ENCODE measurements around the gene TGFBR3.

TGFBR3 gene

DNA sequence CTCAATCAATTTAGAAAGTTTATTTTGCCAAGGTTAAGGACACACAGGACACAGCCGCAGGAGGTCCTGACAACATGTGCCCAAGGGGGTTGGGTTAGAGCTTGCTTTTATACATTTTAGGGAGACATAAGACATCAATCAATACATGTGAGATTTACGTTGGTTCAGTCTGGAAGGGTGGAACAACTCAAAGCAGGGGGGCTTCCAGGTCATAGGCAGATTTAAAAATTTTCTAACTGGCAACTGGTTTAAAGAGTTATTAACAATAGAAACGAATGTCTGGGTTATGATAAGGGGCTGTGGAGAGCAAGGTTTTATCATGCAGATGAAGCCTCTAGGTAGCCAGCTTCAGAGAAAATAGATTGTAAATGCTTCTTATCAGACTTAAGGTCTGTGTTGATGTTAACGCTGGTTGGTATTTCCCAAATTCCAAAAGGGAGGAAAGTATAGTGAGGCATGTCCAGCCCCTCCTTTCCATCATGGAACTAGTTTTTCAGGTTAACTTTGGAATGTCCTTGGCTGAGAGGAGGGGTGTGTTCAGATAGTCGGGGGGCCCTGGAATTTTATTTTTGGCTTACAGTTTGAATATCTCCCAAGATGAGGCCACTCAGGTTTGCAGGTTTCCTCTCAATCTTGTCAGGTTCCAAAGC is 31.0 kb upstream of the TGFBR3 start:
- H2AFZ ChIP-seq (ENCODE audit: low read depth, low read length, severe bottlenecking), result no peak overlapping the region
- no peaks in the 10 kb centered on the region for H3K79me2 ChIP-seq (ENCODE audit: insufficient read depth, low read length)
- no peaks in the 10 kb centered on the region for H3K9me3 ChIP-seq (ENCODE audit: insufficient read depth, low read length)
- no peaks in the 10 kb centered on the region for H3K36me3 ChIP-seq (ENCODE audit: low read length)
- H3K9me2 ChIP-seq (replicated peaks; ENCODE audit: insufficient read depth, low read length), result no peaks in the 10 kb centered on the region
- H3K27me3 ChIP-seq (ENCODE audit: low read length), result no peaks in the 10 kb centered on the region
- H3K27ac ChIP-seq (ENCODE audit: low read depth, low read length), result no peak overlapping the region
- H3K9ac ChIP-seq (ENCODE audit: low read length), result no peak overlapping the region
- H3K4me3 ChIP-seq (ENCODE audit: insufficient read depth, low read length, poor library complexity, severe bottlenecking), result no peak overlapping the region
- H3F3A ChIP-seq (ENCODE audit: insufficient read depth), result no peaks in the 10 kb centered on the region
- H3K4me2 ChIP-seq (ENCODE audit: low read depth, low read length, poor library complexity, severe bottlenecking), result no peak overlapping the region
- TF ChIP-seq, protein P1, sequence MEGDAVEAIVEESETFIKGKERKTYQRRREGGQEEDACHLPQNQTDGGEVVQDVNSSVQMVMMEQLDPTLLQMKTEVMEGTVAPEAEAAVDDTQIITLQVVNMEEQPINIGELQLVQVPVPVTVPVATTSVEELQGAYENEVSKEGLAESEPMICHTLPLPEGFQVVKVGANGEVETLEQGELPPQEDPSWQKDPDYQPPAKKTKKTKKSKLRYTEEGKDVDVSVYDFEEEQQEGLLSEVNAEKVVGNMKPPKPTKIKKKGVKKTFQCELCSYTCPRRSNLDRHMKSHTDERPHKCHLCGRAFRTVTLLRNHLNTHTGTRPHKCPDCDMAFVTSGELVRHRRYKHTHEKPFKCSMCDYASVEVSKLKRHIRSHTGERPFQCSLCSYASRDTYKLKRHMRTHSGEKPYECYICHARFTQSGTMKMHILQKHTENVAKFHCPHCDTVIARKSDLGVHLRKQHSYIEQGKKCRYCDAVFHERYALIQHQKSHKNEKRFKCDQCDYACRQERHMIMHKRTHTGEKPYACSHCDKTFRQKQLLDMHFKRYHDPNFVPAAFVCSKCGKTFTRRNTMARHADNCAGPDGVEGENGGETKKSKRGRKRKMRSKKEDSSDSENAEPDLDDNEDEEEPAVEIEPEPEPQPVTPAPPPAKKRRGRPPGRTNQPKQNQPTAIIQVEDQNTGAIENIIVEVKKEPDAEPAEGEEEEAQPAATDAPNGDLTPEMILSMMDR (IDR thresholded peaks at IDR 0.05; ENCODE audit: insufficient read depth, low read length, poor library complexity, severe bottlenecking), result no peak
- no peak for TF ChIP-seq EZH2phosphoT487 (conservative IDR thresholded peaks at IDR 0.05; ENCODE audit: low read length)
- H4K20me1 ChIP-seq (ENCODE audit: low read depth, low read length), result no peaks in the 10 kb centered on the region

DNA sequence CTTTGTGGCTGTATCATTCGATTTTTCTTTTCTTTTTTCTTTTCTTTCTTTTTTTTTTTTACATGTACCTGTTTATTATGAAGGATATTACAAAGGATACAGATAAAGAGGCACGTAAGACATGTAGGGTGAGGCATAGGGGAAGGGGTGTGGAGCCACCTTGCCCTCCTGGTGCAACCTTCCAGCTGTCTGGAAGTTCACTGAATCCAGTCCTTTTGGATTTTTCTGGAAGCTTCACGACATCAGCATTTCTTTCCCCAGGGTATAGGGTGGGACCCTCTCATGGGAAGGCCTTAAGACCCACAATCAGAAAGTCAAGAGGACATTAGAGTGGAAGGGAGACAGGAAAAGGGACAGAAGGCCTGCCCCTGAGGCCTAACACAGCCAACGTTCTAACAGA is 30.1 kb upstream of the TGFBR3 start:
- H3K9ac ChIP-seq (ENCODE audit: low read length), result no peak overlapping the region
- no peaks in the 10 kb centered on the region for H3K79me2 ChIP-seq (ENCODE audit: insufficient read depth, low read length)
- no peak overlapping the region for H2AFZ ChIP-seq (ENCODE audit: low read depth, low read length, severe bottlenecking)
- no peaks in the 10 kb centered on the region for H4K20me1 ChIP-seq (ENCODE audit: low read depth, low read length)
- no peaks in the 10 kb centered on the region for H3K27me3 ChIP-seq (ENCODE audit: low read length)
- no peak overlapping the region for H3K27ac ChIP-seq (ENCODE audit: low read depth, low read length)
- no peaks in the 10 kb centered on the region for H3F3A ChIP-seq (ENCODE audit: insufficient read depth)
- TF ChIP-seq EZH2phosphoT487 (conservative IDR thresholded peaks at IDR 0.05; ENCODE audit: low read length), result no peak
- TF ChIP-seq, protein P1 (IDR thresholded peaks at IDR 0.05; ENCODE audit: insufficient read depth, low read length, poor library complexity, severe bottlenecking), result no peak
- no peaks in the 10 kb centered on the region for H3K36me3 ChIP-seq (ENCODE audit: low read length)
- no peak overlapping the region for H3K4me3 ChIP-seq (ENCODE audit: insufficient read depth, low read length, poor library complexity, severe bottlenecking)
- no peaks in the 10 kb centered on the region for H3K9me3 ChIP-seq (ENCODE audit: insufficient read depth, low read length)
- no peak overlapping the region for H3K4me2 ChIP-seq (ENCODE audit: low read depth, low read length, poor library complexity, severe bottlenecking)
- H3K9me2 ChIP-seq (replicated peaks; ENCODE audit: insufficient read depth, low read length), result no peaks in the 10 kb centered on the region

DNA sequence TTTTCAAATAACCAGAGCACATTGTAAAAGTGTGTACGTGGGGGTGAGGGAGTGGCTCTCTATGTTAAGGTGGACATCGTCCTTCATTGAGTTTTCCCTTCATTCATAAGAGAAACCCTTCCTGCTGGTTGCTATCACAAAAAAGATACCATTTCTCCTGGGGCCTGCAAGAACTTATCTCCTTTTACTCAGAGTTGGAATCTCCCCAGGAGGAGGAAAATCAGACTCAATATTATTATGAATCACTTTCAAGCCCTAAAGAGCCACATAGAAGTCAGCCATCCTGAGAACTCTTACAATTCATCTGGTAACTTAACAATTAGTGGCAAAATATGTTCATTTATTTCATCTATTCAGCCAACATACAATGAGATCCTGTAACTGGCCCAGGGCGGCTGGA is 27.1 kb upstream of the TGFBR3 start:
- Histone ChIP-seq H3F3A (ENCODE audit: insufficient read depth) (no peaks in the 10 kb centered on the region), H3K4me3 (ENCODE audit: insufficient read depth, low read length, poor library complexity, severe bottlenecking) (no peak overlapping the region), H3K27me3 (ENCODE audit: low read length) (no peaks in the 10 kb centered on the region), H3K27ac (ENCODE audit: low read depth, low read length) (no peak overlapping the region), H3K79me2 (ENCODE audit: insufficient read depth, low read length) (no peaks in the 10 kb centered on the region), H3K4me2 (ENCODE audit: low read depth, low read length, poor library complexity, severe bottlenecking) (no peak overlapping the region), H3K9me2 (replicated peaks; ENCODE audit: insufficient read depth, low read length) (no peaks in the 10 kb centered on the region), H3K9me3 (ENCODE audit: insufficient read depth, low read length) (no peaks in the 10 kb centered on the region), H3K9ac (ENCODE audit: low read length) (no peak overlapping the region), H3K36me3 (ENCODE audit: low read length) (no peaks in the 10 kb centered on the region), H4K20me1 (ENCODE audit: low read depth, low read length) (no peaks in the 10 kb centered on the region), H2AFZ (ENCODE audit: low read depth, low read length, severe bottlenecking) (no peak overlapping the region)
- TF ChIP-seq, protein P1 (IDR thresholded peaks at IDR 0.05; ENCODE audit: insufficient read depth, low read length, poor library complexity, severe bottlenecking), result no peak
- no peak for TF ChIP-seq EZH2phosphoT487 (conservative IDR thresholded peaks at IDR 0.05; ENCODE audit: low read length)
